GM19468 (cell line): Measurements from ENCODE around the gene PRR9.
"Not testable (repeated sequence)": the region's sequence is repeated elsewhere in the genome, so short reads cannot be mapped to it uniquely, and the experiment has no call there.

Experiments
- ATAC-seq: cut with Tn5 transposase; IDR thresholded peaks from one replicate; pipeline ENCODE4 v1.9.1; 2021; ENCODE audit warnings: mild to moderate bottlenecking, moderate library complexity, moderate number of reproducible peaks; ENCODE audit not compliant: unreplicated experiment; ENCODE audit errors: extremely low read depth

The PRR9 gene

DNA sequence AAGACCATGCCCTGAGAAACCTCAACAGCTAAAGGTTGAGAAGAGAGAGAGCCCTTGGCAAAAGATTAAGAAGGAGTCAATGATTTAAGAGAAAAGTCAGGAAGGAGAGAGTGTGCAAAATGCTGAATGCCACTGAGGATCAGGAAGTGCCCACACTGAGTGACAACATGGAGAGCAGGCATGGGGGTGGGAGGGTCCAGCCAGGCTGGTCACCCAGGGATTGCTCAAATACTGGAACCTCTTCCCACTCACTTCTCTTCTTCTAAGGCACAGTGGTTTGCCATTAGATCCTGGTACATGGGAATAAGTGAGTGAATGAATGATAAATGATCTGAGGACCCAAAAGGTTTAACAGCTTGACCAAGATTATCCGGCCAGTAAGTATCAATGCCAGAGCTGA lies 11.1 kb downstream of the PRR9 start:
- no peak for ATAC-seq

DNA sequence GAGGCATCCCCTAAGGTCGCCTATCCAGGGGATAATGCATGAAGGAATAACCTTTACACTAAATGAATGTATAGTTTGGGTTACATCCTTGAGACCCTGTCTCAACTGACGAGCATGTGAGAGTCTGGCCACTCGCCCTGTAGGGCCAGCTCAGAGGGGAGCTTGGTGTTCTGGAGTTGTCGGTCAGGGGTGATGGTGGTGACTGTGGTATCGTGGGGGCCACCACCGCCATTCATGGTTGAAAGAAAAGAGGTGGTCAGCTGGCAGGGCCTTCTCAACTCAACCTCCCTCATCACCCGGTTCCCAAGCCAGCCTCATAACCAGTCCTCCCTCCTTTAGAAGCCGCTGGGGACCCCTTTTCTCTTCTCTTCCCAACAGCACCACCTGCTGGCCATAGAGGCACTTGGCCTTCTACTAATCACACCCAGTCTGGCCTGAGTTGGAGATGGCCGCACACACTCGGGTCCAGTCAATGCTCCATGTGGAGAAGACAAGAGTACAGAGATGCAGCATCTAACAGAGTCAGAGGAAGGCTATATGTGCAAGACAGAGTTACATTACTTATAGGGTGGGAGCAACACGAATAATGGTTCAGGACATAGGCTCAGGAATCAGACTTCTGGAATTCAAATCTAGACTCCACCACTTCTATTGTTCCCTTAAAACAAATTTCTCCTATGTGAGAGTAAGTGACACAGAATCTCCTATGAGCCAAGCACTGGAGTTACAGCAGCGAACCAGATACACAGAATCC lies 11.9 kb downstream of the PRR9 start:
- not testable (repeated sequence) for ATAC-seq

- ATAC-seq: no peak
These were observed 14.0 kb downstream of the PRR9 start for GRCh38 chr1:153231363-153231762.

DNA sequence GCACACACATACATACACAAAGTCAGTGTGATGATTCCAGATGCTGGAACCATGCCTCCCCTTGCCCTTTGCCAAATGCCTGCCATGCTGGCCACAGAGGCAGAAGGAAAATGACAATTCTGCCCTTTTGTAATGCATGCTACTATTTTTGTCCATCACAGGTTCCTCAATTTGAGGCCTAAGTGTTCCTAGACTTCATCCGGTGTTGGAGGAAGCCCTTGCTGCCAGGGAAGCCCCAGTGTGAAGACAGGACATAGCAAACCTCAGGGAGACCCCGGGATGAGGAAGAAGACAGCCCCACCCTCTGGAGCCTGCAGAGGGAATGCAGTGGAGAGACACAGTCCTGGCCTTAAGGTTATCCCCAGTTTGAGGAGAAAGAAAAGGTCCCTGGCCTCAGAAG lies 14.4 kb downstream of the PRR9 start:
- ATAC-seq: no peak

DNA sequence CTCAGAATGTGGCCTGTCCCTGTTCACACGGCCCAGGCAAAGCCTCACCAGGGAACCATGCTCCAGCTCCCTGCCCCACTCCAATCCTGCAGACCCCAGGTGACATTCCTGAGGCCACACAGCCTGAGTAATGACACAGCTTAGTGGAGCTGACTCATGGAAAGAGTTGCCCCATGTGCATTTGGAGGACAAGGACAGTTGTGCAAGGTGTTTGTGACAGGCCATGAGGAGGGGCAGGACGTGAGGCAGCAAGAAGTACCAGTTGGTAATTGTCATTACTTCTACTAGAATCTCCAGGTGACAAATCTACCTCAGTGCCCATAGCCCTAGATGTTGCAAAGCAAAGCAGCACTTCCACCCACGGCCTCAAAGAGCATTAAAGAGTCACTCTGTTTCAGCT lies 15.2 kb downstream of the PRR9 start:
- no peak for ATAC-seq

GRCh38 chr1:153233448-153233847 lies 16.1 kb downstream of the PRR9 start:
- ATAC-seq: no peak

GRCh38 chr1:153238527-153238926 lies 21.1 kb downstream of the PRR9 start:
- no peak for ATAC-seq

GRCh38 chr1:153242160-153242559 lies 24.8 kb downstream of the PRR9 start:
- ATAC-seq: no peak

DNA sequence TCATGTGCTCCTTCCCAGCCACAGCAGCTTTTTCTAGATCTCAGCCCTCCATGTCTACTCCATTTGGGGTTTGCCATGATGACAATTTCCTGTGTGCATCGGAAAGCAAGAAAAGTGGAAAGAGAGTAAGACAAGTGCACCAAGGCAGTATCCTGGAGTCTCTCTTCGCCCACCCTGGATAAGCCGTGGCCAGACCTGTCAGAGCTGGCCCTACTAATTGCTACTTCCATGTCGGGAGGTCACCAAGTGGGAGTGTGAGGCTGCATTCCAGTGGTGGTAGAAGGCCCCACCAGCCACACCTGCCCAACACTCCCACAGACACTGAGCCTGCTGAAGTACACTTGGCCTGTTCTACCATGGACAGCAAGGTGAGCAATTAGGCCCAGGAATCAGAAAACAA lies 28.1 kb downstream of the PRR9 start:
- no peak for ATAC-seq

GRCh38 chr1:153246018-153246417 lies 28.6 kb downstream of the PRR9 start:
- no peak for ATAC-seq

DNA sequence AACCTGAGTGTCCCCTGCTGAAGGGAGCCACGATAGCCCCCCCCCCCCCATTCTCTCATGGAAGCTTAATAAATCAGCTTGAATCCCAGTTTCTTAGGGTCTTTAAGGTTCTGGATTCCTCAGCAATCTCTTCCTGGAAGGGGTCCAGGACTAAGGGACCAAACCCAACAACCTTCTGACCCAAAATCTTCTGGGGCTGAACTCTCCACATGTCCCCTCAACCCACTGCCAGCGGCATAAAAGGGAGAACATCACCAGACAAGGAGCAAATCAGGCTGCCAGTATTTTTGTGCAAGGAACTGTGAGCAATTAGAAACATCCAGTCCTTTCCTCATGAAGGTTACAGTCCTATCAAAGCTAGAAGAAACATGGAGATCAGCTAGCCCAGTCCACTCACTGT lies 29.4 kb downstream of the PRR9 start:
- ATAC-seq: no peak

DNA sequence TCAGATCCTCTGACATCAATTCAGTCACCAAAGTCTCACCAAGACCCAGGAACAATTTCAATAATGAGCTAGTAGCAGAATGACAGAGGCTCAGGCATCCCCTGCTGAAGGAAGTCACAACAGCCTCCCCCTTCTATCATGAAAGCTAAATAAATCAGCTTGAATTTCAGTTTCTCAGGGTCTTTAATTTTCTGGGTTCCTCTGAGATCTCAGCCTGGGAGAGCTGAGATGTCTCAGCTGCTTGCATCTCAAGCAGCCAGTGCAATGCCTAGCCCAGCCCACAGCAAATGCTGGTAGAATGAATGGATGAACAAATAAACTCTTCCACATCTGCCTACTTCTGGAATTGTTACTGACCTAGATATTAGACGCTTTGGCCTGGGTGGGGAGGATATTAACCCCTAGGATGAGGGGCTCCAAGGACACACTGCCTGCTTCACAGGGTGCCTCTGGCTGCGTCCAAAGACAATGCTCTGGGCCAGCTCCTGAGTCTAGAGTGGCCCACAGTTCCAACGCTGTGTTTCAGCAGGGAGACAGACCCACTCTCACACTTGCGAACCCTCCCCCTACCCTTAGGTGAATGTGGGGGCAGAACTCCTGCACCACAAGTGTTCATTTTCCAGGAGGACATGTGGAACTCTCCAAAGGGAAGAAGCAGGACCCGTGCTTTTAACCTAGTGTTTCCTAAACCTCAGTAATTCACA lies 30.9 kb downstream of the PRR9 start:
- ATAC-seq: no peak

GRCh38 chr1:153250166-153250565 lies 32.8 kb downstream of the PRR9 start:
- no peak for ATAC-seq

DNA sequence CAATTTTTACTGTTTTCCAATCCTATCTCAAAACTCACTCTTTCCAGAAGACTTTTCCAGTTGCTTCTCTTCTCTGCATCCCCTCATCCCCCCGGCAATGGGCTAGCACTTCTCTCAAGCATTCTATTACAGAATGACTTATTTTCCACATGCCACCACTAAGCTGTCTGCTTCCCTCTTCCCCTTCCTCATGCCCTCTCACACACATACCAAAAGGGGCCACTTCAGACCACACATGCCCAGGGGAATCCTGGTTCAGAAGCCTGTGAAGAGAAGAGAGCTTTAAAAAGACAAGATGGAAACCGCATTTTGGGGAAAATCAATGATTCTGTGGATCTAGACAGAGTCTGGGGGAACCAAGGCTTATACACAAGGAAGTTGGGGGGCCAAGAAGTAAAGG lies 33.7 kb downstream of the PRR9 start:
- no peak for ATAC-seq

- ATAC-seq: no peak
These were observed 34.2 kb downstream of the PRR9 start for GRCh38 chr1:153251562-153251961.

- ATAC-seq: no peak
These were observed 34.6 kb downstream of the PRR9 start for GRCh38 chr1:153251988-153252387.

GRCh38 chr1:153253076-153253475 lies 35.7 kb downstream of the PRR9 start:
- no peak for ATAC-seq

GRCh38 chr1:153253693-153254092 lies 36.3 kb downstream of the PRR9 start:
- peak; percentile 71 for ATAC-seq

DNA sequence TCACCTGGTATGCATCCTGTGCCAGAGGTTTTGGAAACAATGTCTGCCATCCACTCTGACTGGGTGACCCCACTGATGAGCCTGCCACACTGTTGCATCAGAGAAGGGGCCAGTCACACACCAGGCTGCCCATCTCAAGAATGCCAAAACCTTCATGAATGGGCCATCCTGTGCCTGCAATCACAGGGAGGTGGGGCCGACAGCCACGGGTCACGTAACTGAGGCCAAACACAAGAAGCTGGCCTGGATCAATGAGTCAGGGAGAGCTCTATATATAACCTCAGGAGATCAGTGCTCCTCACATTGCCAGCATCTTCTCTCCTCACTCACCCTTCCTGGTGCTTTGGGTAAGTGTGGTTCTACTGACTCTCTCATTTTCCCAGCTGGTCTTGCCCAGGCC lies 42.0 kb downstream of the PRR9 start, which contains the start of gene LORICRIN:
TSS of gene LORICRIN (plus strand) at position 301 of the 400 bp plus-strand sequence. CDS start 1,263 bp downstream, outside the sequence.
- no peak for ATAC-seq

- ATAC-seq: no peak
These were observed 43.3 kb downstream of the PRR9 start for GRCh38 chr1:153260585-153261280.
